Stimulated activated CD8-positive, alpha-beta memory T cell treated with anti-CD3 and anti-CD28 coated beads, Interleukin-7, amount 100 ng/mL, for 4 hours (primary cell): ENCODE measurements around the gene MYPN.
"Not testable (repeated sequence)": the region's sequence is repeated elsewhere in the genome, so short reads cannot be mapped to it uniquely, and the experiment has no call there.

ENCODE experiments used
- DNase-seq, 2 donors: peaks; one replicate each; pipeline ENCODE4 v3.0.0-alpha.2; 2020; ENCODE audit warnings: low read depth in 2 of 2

The MYPN gene

DNA sequence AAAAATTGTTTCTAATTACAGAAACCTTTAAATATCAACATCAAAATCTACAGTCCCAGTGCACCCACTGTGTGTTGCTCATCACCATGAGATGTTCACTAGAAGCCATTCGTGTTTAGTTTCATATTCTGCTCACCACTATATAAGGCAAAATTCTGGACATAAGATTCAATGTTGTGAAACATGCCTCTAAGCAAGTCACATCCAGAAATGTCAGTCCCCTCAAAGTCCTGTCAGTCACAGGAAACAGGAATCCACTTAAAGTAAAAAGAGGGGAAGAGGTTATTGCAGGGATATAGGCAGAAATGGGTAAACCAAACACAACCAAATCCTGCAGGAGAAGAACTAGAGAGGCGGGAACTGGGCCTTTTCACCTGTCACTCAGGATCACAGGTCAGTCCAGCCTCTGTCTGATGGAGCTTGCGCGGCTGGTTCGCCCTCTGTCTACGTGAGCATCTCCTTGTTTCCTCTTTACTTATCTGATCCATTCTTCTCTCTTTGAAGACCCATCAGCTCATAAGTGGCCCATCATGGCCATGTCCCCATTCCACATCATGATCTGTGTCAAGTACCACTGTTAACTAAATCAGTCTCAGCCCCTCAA is 58.4 kb downstream of the MYPN start:
- DNase-seq, result no peak

DNA sequence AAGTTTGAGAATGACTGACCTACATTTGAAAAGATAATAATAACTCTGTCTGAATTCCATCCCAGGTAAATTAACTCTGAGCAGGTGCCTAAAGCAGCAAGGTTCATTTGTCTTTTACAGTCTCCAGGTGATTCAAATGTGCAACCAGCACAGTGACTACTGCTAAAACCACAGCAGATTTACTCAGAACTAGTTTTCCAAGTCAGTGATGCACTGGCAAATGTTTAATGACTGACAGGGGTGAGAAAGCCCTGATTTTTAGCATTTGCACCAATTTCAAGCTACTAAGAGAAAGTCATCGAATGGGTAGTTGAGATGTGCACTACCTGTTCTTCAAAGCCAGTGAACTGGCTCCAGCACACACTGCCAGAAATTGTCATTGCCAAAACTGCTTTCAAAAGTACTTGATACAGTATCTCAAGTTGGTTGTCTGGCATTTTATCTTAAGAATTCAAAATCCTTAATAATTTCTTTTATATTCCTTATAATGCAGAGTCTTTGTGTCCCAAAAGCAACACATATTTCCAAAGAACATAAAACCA is 62.3 kb downstream of the MYPN start:
- DNase-seq, result no peak

DNA sequence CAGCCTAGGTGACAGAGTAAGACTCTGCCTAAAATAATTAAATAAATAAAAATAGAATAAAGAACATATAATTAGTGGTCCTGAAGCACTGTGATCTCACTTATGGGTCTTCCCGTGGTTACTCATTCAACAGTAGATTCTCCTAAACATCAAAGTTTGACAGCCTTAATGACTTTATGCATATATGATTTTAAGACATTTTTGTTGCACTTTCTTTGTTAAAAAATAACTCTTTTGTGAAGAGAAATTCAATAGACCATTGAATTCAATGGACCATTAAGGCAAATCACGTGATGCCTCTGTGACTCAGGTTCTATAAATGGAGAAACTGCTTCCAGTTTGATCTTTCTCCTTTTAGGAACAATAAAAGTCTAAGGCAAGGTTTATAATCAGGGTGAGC is 63.0 kb downstream of the MYPN start:
- no peak for DNase-seq

DNA sequence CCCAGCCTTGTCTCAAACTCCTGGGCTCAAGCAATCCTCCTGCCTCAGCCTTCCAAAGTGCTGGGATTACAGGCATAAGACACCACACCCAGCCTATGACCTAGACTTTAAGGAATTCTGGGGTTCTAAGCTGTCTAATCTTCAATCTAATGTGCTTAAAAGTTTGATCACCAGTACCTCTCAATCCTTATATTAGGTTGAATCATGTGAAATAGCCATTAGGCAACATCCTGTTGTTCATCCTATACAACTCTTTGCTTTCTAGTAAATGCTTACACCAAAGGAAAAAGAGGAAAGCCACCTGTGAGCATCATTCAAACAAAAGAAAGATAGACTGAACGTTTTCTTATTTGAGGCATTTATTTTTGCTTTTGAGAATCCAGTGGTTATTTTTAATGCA is 66.7 kb downstream of the MYPN start:
- DNase-seq, result no peak

DNA sequence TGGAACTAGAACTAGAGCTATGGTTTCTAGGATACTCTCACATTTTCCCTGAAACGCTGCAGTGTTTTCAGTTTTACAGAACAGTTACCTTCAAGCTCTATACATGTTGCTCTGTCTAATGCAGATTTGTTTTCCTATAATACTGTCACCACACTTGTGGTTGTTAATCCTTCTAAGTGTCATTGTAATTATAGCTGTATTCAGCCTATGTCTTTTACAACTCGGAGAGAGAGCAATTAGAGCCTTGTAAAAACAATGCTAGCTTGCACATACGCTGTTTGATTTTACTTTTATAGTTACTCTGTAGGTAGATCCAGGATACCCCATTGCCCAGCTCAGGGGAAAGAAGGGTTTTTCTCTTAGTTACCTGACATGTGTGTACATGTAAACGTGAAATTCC is 67.5 kb downstream of the MYPN start:
- no peak for DNase-seq

DNA sequence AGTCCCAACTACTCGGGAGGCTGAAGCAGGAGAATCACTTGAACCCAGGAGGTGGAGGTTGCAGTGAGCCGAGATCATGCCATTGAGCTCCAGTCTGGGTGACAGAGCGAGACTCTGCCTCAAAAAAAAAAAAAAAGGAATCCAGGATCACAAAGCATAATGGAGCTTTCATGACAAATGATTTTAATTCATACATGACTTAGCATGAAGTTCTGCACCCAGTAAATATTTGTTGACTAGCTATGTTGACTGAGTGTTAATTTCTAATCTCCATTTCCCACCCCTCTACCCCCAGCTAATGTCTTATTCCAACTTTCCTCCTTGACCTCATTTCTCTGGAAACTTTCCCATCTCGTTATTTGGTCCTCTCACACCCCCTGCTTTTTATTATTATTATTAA is 69.3 kb downstream of the MYPN start:
- no peak for DNase-seq

DNA sequence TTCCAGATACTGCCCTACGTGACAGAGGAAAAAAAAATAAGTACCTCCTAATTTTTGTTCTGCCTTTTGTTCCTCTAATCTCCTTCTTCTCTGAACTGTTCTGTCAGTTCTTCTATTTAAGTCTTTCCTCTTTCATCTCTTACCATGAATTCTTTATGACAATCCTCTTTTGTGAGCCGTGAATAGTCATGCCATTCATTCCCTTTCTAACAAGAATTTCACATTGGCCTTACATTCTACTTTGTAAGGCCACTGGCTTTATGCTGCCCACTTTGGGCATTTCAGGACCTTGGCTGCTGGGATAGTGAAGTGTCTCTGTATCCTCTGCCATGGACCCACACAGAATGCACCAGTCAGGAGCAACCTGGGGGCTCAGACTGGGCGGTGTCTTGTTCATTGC is 69.7 kb downstream of the MYPN start:
- no peak for DNase-seq

DNA sequence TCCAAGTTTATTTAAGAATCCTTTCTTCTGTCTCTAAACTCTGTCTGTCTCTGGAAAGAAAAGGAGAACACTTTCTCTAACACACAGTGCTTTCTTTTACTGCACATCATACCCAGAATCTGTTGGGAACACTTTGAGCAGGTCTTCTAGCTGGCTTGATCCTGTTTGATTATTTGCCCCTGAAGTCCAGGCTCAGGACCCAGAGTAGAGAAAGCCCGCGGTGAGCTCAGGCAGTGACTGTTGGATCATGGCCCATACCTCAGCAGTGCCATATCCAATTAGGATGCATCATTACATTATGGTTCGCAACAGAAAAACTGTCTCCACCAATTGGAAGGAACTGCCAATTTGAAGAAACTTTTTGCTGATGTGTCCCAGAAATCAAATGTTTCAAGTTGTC is 71.2 kb downstream of the MYPN start:
- DNase-seq, result no peak

DNA sequence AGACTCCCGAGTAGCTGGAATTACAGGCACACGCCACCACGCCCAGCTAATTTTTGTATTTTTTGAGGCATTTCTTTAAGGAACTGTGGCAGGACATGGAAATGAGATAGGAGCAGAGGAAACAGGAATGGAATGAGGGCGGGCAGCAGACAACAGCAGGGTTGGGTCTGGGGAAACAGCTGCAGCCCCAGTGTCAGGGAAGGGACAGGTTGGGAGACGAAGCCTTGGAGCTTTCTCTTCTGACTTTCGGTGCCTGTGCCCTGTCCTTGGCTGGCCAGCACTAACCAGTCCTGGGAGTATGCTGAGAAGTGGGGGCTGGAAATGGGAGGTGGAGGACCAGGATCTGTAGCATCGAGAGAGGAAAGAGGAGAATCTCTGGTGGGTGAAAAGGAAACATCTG is 75.3 kb downstream of the MYPN start:
- no peak for DNase-seq

DNA sequence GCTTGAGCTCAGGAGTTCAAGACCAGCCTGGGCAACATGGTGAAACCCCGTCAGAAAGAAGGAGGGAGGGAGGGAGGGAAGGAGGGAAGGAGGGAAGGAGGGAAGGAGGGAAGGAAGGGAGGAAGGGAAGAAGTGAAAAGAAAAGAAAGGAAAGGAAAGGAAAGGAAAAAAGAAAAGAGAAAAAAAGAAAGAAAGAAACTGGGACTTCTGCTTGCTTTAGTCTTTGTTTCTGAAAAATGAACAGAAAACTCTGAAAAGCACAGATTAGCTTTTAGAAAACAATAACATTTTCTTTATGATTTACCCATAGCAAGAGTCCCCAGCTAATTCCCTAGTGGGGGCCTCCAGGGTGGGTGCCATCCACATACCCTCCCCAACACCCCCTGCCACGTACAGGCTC is 75.8 kb downstream of the MYPN start:
- no peak for DNase-seq

DNA sequence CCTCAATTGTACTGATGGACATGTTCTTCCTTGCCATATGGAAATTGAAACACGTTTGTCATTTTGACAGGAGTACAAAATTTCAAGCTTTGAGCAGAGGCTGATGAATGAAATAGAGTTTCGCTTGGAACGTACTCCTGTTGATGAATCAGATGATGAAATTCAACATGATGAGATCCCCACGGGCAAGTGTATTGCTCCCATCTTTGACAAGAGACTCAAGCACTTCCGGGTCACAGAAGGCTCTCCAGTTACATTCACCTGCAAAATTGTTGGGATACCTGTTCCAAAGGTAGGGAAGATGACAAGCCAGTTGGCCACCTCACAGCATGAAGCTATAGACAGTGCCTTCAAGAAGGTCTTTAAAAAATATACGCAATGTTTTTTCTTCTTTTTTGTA is 79.5 kb downstream of the MYPN start:
- DNase-seq, result no peak

DNA sequence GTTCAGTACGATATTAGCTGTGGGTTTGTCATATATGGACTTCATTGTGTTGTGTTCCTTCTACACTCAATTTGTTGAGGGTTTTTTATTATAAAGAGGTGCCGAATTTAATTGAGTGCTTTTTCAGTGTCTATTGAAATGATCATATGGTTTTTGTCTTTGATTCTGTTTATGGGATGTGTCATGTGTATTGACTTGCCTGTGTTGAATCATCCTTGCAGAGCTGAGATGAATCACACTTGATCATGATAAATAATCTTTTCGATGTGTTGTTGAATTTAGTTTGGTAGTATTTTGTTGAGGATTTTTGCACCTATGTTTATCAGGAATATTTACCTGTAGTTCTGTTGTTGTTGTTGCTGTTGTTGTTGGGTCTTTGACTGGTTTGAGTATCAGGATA is 82.8 kb downstream of the MYPN start:
- no peak for DNase-seq

DNA sequence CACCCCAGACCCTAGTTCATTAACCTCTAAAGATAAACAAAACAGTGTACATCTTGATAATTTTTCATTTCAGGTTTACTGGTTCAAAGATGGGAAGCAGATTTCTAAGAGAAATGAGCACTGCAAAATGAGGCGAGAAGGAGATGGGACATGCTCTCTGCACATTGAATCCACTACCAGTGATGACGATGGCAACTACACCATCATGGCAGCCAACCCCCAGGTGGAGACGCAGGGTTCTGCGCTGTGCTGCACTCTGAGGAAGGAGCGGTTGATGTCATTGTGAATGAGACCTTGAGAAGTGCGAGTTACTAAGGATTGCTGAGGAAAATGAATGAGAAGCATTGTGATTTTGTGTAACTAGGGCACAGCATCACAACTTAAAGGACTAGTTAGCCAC is 85.0 kb downstream of the MYPN start:
- DNase-seq, result no peak

DNA sequence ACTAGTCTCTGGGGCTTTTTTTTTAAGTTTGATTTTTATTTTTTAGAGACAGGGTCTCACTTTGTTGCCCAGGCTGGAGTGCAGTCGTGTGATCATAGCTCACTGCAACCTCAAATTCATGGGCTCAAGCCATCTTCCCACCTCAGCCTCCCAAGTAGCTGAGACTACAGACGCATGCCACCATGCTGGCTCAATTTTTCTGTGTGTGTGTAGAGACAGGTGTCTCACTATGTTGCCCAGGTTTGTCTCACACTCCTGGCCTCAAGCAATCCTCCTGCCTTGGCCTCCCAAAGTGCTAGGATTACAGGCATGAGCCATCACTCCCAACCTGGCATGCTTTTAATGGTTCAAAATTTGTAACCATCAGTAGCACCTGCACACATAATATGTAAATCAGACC is 86.5 kb downstream of the MYPN start:
- not testable (repeated sequence) for DNase-seq

DNA sequence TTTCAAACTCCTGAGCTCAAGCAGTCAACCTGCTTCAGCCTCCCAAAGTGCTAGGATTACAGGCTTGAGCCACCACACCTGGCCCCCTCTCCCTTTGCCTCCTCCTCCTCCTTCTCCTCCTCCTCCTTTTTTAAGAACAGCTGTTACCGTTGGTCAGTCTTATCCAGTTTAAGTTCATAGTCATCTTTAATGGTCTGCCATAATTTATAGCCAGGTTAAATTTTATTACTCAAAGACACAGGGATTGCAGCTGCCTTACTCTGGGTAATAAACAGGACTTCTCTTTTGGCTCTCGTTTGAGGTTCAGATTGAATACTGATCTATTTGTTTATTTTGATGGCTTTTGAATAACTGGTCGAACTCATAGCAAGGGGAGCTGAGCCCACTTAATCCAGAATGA is 87.4 kb downstream of the MYPN start:
- DNase-seq, result no peak

DNA sequence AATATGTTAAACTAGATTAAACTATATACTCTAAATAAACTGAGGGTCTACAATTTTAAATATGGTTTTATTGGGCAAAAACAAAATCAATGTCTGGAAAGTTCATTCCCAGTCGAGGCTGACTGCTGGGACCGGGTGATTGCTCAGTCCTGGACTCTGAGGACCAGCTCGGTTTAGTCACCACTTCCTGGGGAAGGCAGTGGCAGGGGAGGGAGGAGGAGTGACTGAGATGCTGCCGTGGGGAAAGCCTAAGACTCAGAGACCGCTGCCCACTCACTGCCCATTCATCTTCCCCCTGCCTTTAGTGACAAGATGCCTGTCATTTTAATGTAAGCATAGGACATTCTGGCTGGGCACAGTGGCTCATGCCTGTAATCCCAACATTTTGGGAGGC is 93.7 kb downstream of the MYPN start:
- DNase-seq, result no peak

DNA sequence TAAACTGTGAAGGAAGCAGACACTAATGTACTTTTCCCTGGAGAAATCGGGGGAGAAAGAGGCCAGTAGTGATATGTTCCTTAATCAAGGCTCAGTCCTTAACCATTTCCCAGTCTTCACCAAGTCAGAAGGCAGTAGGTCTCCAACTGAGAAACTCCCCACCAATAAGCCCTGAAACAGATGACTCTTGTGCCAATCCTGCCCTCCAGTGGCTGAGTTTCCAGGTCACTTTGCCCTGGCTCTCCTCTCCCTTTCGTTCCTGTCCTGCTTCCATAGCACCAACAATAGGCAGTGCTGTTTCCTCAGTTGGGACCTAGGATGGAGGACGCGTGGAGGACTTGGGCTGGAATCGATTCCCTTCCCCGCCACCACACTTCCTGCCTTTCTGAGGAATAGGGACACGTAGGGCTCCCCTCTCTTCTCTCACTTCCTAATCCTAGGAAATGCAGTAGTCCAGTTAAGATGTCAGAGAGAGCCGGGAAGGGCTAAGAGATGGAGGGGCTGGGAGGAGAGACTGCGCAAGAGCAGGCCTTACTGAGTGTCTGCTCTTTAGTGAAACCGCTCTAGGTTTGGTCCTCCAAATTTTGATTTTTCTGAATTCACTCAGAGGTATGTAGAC is 99.2 kb downstream of the MYPN start:
- DNase-seq, result no peak

DNA sequence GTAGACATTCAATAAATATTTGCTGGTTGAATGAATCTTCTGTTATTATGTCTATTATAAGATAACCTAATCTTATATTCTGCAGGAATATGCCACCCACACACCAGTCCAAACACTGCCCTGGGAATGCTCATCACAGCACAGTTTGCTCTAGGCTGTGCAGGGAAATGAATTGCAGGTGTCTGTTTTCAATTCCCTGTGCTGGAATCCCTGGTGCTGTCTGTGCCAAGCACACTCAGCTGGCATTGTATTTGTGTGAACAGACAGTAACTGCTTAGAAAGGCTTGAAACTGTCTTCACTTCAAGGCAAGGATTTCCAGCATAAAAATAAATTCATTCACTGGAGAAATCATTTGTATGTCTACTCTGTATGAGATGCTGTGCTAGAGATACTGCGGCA is 102.4 kb downstream of the MYPN start:
- no peak for DNase-seq

DNA sequence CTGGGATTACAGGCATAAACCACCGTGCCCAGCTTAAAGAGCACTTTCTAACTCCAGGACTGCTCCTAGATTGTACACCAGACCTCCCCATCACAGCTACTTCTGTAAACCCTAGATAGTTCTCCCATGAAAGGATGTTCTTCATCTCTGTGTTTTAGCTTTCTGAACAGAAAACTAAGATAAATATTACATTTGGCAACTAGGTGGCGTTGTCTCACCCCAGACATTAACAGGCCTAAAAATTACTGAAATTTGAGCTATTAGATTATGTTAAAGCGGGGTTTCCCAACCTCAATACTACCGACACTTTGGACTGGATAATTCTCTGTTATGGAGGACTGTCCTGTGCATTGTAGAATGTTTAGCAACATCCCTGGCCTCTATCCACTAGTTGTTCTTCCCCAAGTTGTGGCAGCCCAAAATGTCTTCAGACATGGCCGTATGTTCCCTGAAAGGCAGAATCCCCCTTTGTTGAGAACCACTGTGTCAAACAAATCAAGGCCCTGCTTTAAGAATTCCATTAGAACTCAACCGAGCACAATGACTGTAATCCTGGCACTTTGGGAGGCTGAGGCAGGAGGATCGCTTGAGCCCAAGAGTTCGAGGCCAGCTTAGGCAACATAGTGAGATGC is 103.5 kb downstream of the MYPN start:
- no peak for DNase-seq

DNA sequence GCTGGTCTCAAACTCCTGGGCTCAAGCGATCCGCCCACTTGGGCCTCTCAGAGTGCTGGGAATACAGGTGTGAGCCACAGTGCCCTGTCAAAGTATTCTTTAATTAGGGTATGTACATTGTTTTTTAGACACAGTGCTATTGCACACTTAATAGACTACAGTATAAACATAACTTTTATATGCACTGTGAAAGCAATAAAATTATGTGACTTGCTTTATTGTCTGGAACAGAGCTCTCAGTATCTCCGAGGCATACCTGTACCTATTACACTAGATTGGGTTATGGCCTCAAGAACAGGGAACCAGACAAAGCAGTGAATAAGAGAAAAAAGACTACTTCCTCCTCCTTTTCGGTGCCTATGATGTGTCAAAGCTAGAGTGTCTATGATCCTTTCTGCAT is 109.5 kb downstream of the MYPN start:
- DNase-seq, result no peak

DNA sequence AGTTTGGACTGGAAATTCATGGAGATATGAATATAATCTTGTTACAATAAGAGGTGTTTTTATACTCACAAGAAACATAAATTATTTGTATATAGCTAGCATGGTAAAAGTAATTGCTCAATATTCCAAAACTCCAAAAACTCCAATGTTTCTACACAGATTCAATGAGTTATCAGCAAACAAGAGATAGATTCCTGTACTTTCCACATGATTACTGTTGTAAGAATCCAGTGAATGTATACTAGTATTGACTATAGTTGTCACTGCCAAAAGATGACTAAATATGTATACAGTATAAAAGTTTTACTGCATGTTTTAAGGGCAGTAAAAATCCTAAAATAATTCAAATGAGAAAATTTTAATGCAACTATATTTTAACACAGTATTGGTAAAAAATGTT is 111.9 kb downstream of the MYPN start:
- no peak for DNase-seq

DNA sequence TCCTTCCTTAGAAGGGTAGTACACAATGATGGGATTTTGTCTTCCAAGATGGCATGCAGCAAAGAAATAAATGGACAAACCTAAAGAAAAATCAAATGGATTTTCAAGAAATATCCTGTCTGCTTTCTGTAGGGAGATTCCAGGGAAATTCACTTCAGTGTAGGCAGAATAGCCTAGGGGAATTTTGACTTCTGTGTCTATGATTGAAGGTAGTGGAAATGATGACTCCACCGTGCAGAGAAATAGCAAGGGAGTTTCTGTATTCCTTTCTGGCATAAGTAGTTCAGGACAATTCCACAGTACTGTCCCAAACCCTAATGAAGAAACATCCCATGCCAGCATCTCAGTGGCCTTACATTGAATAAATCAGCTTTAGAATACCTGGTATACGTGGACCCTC is 113.1 kb downstream of the MYPN start:
- no peak for DNase-seq

DNA sequence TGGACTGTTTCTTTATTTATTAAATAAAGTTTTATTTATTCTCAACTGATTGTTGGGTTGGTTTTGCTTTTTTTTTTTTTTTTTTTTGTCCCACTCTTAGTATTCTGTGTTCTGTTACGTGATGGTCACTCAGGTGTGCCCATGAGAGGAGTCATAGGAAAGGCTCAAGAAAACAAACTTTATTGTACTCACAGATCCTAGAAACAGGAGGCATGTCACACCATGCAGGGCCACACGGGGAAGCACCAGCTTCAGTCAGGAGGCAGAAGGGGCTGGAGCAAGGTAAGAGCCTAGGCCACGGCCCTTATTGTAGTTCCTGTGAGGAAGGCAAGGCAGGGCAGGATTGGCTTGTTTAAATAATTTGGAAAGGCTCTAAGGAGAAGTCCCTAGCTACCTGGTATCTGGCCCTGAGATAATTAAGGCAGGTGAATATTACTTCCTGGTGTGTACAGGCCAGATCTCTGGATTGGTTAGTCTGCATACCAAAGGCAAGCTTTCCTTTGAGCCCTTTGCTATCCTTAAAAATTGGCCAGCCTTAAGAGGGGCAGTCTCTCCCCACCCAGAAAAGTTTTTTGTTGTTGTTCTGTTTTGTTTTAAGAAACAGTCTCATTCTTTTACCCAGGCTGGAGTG is 114.4 kb downstream of the MYPN start:
- DNase-seq, result no peak
